ENCODE measurements around the gene PPP2R5A.
"Not testable (repeated sequence)": the region's sequence is repeated elsewhere in the genome, so short reads cannot be mapped to it uniquely, and the experiment has no call there.

The PPP2R5A gene

GRCh38 chr1:212351588-212352362 lies 66.6 kb downstream of the PPP2R5A start:
- DNase-seq (ENCODE audit: low read depth, low spot score): no peak
- no peak overlapping the region for H3K27ac ChIP-seq

- no peak for DNase-seq (ENCODE audit: low read depth, low spot score)
- H3K27ac ChIP-seq: no peak overlapping the region
Measured at GRCh38 chr1:212353181-212353580, 68.0 kb downstream of the PPP2R5A start.

GRCh38 chr1:212354464-212354863 lies 69.3 kb downstream of the PPP2R5A start:
- H3K27ac ChIP-seq: no peak overlapping the region
- no peak for DNase-seq (ENCODE audit: low read depth, low spot score)

GRCh38 chr1:212355230-212355969 lies 70.2 kb downstream of the PPP2R5A start:
- DNase-seq (ENCODE audit: low read depth, low spot score): no peak
- no peak overlapping the region for H3K27ac ChIP-seq

GRCh38 chr1:212359794-212360479 lies 74.7 kb downstream of the PPP2R5A start:
- DNase-seq (ENCODE audit: low read depth, low spot score): no peak
- H3K27ac ChIP-seq: peak overlapping the region; percentile 18

GRCh38 chr1:212364985-212365384 lies 79.8 kb downstream of the PPP2R5A start:
- H3K27ac ChIP-seq: no peak overlapping the region
- no peak for DNase-seq (ENCODE audit: low read depth, low spot score)

GRCh38 chr1:212366901-212367300 lies 81.7 kb downstream of the PPP2R5A start:
- no peak for DNase-seq (ENCODE audit: low read depth, low spot score)
- no peak overlapping the region for H3K27ac ChIP-seq

GRCh38 chr1:212367474-212368072 lies 82.4 kb downstream of the PPP2R5A start:
- DNase-seq (ENCODE audit: low read depth, low spot score): no peak
- H3K27ac ChIP-seq: no peak overlapping the region

- no peak overlapping the region for H3K27ac ChIP-seq
- DNase-seq (ENCODE audit: low read depth, low spot score): no peak
Measured at GRCh38 chr1:212368073-212368484, 82.9 kb downstream of the PPP2R5A start.

- no peak overlapping the region for H3K27ac ChIP-seq
- no peak for DNase-seq (ENCODE audit: low read depth, low spot score)
Measured at GRCh38 chr1:212375986-212376385, 90.8 kb downstream of the PPP2R5A start.

GRCh38 chr1:212377644-212378043 lies 92.4 kb downstream of the PPP2R5A start:
- DNase-seq (ENCODE audit: low read depth, low spot score): no peak
- H3K27ac ChIP-seq: no peak overlapping the region

GRCh38 chr1:212379366-212379765 lies 94.2 kb downstream of the PPP2R5A start:
- H3K27ac ChIP-seq: no peak overlapping the region
- DNase-seq (ENCODE audit: low read depth, low spot score): no peak

- DNase-seq (ENCODE audit: low read depth, low spot score): no peak
- no peak overlapping the region for H3K27ac ChIP-seq
Measured at GRCh38 chr1:212381397-212382035, 96.3 kb downstream of the PPP2R5A start.

GRCh38 chr1:212386029-212386428 lies 100.8 kb downstream of the PPP2R5A start:
- no peak for DNase-seq (ENCODE audit: low read depth, low spot score)
- H3K27ac ChIP-seq: no peak overlapping the region

GRCh38 chr1:212388985-212389716 lies 103.9 kb downstream of the PPP2R5A start:
- DNase-seq (ENCODE audit: low read depth, low spot score): no peak
- no peak overlapping the region for H3K27ac ChIP-seq

- not testable (repeated sequence) for H3K27ac ChIP-seq; DNase-seq (ENCODE audit: low read depth, low spot score)
Measured at GRCh38 chr1:212395678-212396437, 110.6 kb downstream of the PPP2R5A start.

GRCh38 chr1:212396638-212397037 lies 111.4 kb downstream of the PPP2R5A start:
- DNase-seq (ENCODE audit: low read depth, low spot score): no peak
- H3K27ac ChIP-seq: no peak overlapping the region

GRCh38 chr1:212397171-212397570 lies 112.0 kb downstream of the PPP2R5A start:
- no peak overlapping the region for H3K27ac ChIP-seq
- DNase-seq (ENCODE audit: low read depth, low spot score): no peak

- peak overlapping the region; percentile 99 for H3K27ac ChIP-seq
Measured at GRCh38 chr1:212401042-212401441, 115.8 kb downstream of the PPP2R5A start.

More at GRCh38 chr1:212401042-212401441, 115.8 kb downstream of the PPP2R5A start:
- DNase-seq (ENCODE audit: low read depth, low spot score): no peak
